ENCODE data around the gene KRTAP1-5.
"Not testable (repeated sequence)": the region's sequence is repeated elsewhere in the genome, so short reads cannot be mapped to it uniquely, and the experiment has no call there.

Gene KRTAP1-5

DNA sequence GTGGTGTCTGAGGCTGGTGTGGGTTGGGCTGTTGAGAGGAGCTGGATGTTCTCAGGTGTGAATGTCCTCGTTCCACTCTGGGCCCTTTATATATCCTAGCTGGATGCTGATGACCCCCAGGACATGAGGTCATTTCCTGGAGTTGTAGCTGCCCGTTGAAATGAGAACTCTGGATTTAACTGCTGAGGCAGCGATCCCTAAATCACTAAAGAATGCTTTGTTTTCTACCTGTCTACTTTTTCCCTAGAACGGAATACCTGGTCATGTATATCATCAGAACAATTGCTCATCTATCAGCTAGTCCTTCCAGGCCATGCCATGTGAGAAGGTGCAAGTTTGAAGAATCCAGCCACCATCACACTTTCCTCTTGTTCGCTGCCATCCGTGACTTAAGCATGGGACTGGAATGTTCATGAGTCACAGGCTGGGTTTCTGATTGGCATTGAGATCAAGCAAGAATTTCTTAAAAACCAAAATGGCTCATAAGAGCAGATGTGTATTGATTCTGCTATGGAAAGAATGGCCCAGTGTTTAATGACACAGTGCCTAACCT is 33.1 kb upstream of the KRTAP1-5 start, which contains the start of gene KRTAP2-3:
Gene KRTAP2-3, minus strand, starts transcription at position 63 of the 553 bp plus-strand sequence. CDS start 64 bp downstream, outside the sequence.
- Histone ChIP-seq H3K36me3 (ENCODE audit: control insufficient read depth, insufficient read depth, low read length) (no peaks in the 10 kb centered on the region), H3K4me3 (ENCODE audit: low read length) (no peak within 1 kb of the TSS), H3K4me1 (ENCODE audit: control insufficient read depth, insufficient read depth, low read length) (no peaks in the 10 kb centered on the region), H3K27ac (ENCODE audit: low read depth, low read length) (no peak within 1 kb of the TSS), H3K27me3 (ENCODE audit: control insufficient read depth, insufficient read depth, low read length) (peaks cover 3% of the 10 kb centered on the region), H3K9ac (ENCODE audit: low read length) (no peak within 1 kb of the TSS)

DNA sequence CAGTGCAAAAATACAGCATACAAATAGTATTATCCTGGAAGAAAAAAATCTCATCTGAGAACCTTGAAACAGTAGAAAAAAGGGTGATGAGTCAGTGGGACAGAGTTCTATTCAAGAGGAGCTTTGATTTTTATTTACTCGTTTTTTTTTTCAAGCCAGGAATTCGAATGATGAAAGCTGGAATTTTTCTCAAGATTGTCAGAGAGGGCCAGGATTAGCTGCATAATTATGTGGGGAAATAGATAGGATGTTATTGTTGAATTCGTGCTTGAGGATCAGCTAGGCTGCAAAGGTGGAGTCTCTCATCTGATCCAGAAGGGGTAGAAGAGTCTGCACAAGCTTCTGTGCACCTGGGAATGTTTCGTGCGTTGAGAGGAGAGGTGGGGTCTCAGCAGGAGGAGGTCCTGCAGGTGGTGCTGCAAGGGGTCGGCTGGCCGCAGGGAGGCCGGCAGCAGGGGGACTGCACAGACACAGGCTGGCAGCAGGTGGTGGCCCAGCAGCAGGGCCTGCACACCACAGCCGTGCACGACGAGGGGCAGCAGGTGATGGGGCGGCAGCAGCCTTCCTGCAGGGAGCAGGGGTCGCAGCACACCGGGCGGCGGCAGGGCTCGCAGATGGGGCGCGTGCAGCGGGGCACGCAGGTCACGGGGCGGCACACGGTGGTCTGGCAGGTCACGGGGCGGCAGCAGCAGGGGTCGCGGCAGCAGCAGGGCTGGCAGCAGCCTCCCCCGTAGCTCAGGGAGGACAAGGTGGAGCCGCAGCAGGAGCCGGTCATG is 32.5 kb upstream of the KRTAP1-5 start:
- H3K4me1 ChIP-seq (ENCODE audit: control insufficient read depth, insufficient read depth, low read length); H3K27me3 ChIP-seq (ENCODE audit: control insufficient read depth, insufficient read depth, low read length); H3K36me3 ChIP-seq (ENCODE audit: control insufficient read depth, insufficient read depth, low read length); H3K9ac ChIP-seq (ENCODE audit: low read length); H3K27ac ChIP-seq (ENCODE audit: low read depth, low read length); H3K4me3 ChIP-seq (ENCODE audit: low read length): not testable (repeated sequence)

DNA sequence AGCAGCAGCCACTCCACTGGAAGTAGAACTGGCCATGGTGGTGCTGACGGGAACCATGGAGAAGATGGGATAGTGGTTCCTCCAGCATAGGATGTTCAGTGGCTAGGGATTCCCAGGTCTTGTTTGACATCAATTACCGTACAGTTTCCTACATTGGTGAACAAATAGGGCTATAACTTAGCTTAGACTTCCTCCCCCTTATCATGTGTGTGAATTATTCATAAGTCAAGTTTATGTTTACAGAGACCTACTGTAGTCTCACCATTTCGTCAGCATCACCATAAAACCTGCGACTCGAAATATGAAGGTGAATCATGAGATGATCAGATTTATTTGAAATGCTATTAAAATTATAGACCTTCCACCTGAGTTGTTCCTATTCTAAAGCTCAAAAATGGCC is 31.7 kb upstream of the KRTAP1-5 start:
- Histone ChIP-seq H3K27me3 (ENCODE audit: control insufficient read depth, insufficient read depth, low read length) (peaks cover 3% of the 10 kb centered on the region), H3K27ac (ENCODE audit: low read depth, low read length) (no peak overlapping the region), H3K4me3 (ENCODE audit: low read length) (no peak overlapping the region), H3K4me1 (ENCODE audit: control insufficient read depth, insufficient read depth, low read length) (no peaks in the 10 kb centered on the region), H3K9ac (ENCODE audit: low read length) (no peak overlapping the region), H3K36me3 (ENCODE audit: control insufficient read depth, insufficient read depth, low read length) (no peaks in the 10 kb centered on the region)

DNA sequence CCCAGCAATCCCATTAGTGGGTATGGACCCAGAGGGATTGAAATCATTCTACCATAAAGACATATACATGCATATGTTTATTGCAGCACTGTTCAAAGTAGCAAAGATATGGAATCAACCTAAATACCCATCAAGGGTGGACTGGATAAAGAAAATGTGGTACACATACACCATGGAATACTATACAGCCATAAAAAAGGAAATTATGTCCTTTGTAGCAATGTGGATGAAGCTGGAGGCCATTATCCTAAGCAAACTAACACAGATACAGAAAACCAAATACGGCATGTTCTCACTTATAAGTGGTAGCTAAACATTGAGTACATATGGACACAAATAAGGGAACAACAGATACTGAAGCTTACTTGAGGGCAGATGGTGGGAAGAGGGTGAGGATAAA is 30.5 kb upstream of the KRTAP1-5 start:
- no peaks in the 10 kb centered on the region for H3K36me3 ChIP-seq (ENCODE audit: control insufficient read depth, insufficient read depth, low read length)
- no peak overlapping the region for H3K27ac ChIP-seq (ENCODE audit: low read depth, low read length)
- H3K27me3 ChIP-seq (ENCODE audit: control insufficient read depth, insufficient read depth, low read length): peaks cover 3% of the 10 kb centered on the region
- no peak overlapping the region for H3K4me3 ChIP-seq (ENCODE audit: low read length)
- H3K4me1 ChIP-seq (ENCODE audit: control insufficient read depth, insufficient read depth, low read length): no peaks in the 10 kb centered on the region
- H3K9ac ChIP-seq (ENCODE audit: low read length): no peak overlapping the region

DNA sequence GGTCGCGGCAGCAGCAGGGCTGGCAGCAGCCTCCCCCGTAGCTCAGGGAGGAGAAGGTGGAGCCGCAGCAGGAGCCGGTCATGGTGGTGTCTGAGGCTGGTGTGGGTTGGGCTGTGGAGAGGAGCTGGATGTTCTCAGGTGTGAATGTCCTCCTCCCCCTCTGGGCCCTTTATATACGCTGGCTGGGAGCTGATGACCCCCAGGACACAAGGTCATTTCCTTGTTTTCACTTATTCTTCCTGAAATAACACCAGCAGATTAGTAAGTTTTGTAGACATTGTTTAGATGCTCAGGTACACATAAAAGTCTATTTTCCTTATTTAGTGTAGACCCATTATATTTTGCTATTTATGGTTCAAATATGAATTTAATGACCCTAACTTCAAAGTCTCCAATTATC is 28.1 kb upstream of the KRTAP1-5 start, which contains the start of gene KRTAP2-2:
Gene KRTAP2-2, minus strand, starts transcription at position 101 of the 400 bp plus-strand sequence. Its CDS starts 19 bp downstream, at position 82.
- H3K36me3 ChIP-seq (ENCODE audit: control insufficient read depth, insufficient read depth, low read length); H3K4me1 ChIP-seq (ENCODE audit: control insufficient read depth, insufficient read depth, low read length); H3K27me3 ChIP-seq (ENCODE audit: control insufficient read depth, insufficient read depth, low read length); H3K27ac ChIP-seq (ENCODE audit: low read depth, low read length); H3K4me3 ChIP-seq (ENCODE audit: low read length); H3K9ac ChIP-seq (ENCODE audit: low read length): not testable (repeated sequence)

DNA sequence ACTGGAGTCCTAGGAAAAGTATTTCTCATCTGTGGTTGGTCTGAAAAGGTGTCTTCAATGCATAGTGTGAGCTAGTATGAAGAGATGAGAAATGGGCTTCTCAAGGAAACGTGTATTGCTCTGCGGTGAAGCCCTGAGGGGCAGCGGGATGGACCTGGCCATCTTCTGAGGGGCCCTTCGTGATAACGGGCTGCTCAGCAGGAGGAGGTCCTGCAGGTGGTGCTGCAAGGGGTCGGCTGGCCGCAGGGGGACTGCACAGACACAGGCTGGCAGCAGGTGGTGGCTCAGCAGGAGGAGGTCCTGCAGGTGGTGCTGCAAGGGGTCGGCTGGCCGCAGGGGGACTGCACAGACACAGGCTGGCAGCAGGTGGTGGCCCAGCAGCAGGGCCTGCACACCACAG is 27.5 kb upstream of the KRTAP1-5 start:
- not testable (repeated sequence) for H3K27ac ChIP-seq (ENCODE audit: low read depth, low read length); H3K4me3 ChIP-seq (ENCODE audit: low read length); H3K9ac ChIP-seq (ENCODE audit: low read length); H3K36me3 ChIP-seq (ENCODE audit: control insufficient read depth, insufficient read depth, low read length); H3K4me1 ChIP-seq (ENCODE audit: control insufficient read depth, insufficient read depth, low read length); H3K27me3 ChIP-seq (ENCODE audit: control insufficient read depth, insufficient read depth, low read length)

DNA sequence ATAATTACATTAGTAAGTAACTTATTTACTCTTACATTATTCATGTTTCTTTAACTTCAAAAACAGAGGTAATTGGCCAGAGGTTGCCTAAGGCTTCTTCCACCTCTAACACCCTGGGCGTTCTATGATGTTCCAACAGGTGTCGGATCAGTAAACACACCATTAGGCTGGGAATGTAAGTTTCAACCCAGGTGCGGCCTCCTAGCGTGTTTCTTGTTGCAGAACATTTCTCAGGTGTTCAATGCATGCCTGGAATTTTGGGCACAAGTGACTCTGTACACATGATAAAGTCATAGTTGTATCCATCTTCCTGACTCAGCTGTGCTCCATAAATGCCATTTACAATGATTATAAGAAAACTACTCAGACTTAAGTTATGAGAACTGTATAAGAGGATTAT is 27.0 kb upstream of the KRTAP1-5 start:
- Histone ChIP-seq H3K4me3 (ENCODE audit: low read length) (no peak overlapping the region), H3K27me3 (ENCODE audit: control insufficient read depth, insufficient read depth, low read length) (no peaks in the 10 kb centered on the region), H3K36me3 (ENCODE audit: control insufficient read depth, insufficient read depth, low read length) (no peaks in the 10 kb centered on the region), H3K27ac (ENCODE audit: low read depth, low read length) (no peak overlapping the region), H3K4me1 (ENCODE audit: control insufficient read depth, insufficient read depth, low read length) (no peaks in the 10 kb centered on the region), H3K9ac (ENCODE audit: low read length) (no peak overlapping the region)

DNA sequence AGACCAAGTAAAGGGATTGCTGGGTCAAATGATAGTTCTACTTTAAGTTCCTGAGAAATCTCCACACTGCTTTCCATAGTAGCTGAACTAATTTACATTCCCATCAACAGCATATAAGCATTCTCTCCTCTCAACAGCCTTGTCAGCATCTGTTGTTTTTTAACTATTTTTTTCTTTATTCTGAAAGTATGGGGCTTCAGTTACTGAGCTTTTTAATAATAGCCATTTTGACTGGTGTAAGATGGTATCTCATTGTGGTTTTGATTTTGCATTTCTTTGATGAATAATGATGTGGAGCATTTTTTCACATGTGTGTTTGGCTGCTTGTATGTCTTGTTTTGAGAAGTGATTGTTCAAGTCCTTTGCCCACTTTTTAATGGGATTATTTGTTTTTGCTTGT is 25.6 kb upstream of the KRTAP1-5 start:
- H3K27ac ChIP-seq (ENCODE audit: low read depth, low read length): no peak overlapping the region
- H3K27me3 ChIP-seq (ENCODE audit: control insufficient read depth, insufficient read depth, low read length): no peaks in the 10 kb centered on the region
- H3K36me3 ChIP-seq (ENCODE audit: control insufficient read depth, insufficient read depth, low read length): no peaks in the 10 kb centered on the region
- H3K4me3 ChIP-seq (ENCODE audit: low read length): no peak overlapping the region
- H3K4me1 ChIP-seq (ENCODE audit: control insufficient read depth, insufficient read depth, low read length): no peaks in the 10 kb centered on the region
- no peak overlapping the region for H3K9ac ChIP-seq (ENCODE audit: low read length)

DNA sequence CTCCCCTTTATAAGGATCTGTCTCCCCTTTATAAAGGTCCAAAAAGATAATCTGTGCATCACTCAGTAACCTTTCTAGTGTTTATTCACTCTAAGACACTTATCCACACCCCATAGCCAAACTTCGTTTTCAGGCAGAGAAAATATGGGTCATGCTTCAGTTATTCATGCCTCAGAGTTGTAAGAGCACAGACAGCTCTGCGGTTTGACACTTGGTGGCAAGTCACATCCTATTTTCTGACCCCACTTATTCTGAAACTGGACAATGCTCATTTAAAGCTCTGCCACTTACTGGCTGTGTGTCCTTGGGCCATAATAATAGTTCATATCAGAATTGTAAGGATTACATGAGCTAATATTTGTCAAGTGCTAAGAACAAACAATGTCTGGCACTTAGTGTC is 22.1 kb upstream of the KRTAP1-5 start:
- Histone ChIP-seq H3K36me3 (ENCODE audit: control insufficient read depth, insufficient read depth, low read length) (no peaks in the 10 kb centered on the region), H3K27ac (ENCODE audit: low read depth, low read length) (no peak overlapping the region), H3K27me3 (ENCODE audit: control insufficient read depth, insufficient read depth, low read length) (no peaks in the 10 kb centered on the region), H3K4me3 (ENCODE audit: low read length) (no peak overlapping the region), H3K4me1 (ENCODE audit: control insufficient read depth, insufficient read depth, low read length) (no peaks in the 10 kb centered on the region), H3K9ac (ENCODE audit: low read length) (no peak overlapping the region)

DNA sequence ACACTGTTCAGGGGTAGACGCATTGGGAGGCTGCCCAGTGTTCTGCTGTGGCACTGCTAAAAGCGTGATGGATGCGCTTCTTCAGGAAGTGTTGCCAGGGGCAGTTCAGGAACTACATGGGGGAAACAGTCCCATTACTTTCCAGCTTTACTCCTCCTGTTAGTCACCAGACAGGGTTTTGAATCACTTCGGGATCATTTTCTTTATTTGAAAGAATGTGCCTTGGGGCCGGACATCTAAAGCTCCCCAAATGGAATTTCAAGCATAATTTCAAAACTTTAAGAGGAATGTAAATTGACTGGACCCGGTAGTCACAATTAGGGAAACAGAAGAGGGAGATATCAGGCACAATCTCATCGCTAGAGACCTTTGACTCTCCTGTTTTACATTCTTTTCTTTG is 21.4 kb upstream of the KRTAP1-5 start:
- Histone ChIP-seq H3K27ac (ENCODE audit: low read depth, low read length) (no peak overlapping the region), H3K4me3 (ENCODE audit: low read length) (no peak overlapping the region), H3K36me3 (ENCODE audit: control insufficient read depth, insufficient read depth, low read length) (no peaks in the 10 kb centered on the region), H3K4me1 (ENCODE audit: control insufficient read depth, insufficient read depth, low read length) (no peaks in the 10 kb centered on the region), H3K27me3 (ENCODE audit: control insufficient read depth, insufficient read depth, low read length) (no peaks in the 10 kb centered on the region), H3K9ac (ENCODE audit: low read length) (no peak overlapping the region)

DNA sequence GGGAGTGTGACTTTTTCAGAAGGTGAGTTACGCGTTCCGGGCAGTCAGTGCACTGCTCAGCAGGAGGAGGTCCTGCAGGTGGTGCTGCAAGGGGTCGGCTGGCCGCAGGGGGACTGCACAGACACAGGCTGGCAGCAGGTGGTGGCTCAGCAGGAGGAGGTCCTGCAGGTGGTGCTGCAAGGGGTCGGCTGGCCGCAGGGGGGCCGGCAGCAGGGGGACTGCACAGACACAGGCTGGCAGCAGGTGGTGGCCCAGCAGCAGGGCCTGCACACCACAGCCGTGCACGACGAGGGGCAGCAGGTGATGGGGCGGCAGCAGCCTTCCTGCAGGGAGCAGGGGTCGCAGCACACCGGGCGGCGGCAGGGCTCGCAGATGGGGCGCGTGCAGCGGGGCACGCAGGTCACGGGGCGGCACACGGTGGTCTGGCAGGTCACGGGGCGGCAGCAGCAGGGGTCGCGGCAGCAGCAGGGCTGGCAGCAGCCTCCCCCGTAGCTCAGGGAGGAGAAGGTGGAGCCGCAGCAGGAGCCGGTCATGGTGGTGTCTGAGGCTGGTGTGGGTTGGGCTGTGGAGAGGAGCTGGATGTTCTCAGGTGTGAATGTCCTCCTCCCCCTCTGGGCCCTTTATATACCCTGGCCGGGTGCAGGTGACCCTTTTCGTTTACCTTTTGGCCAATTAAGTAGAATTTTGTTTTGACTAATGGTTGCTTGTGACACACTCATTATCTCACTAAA is 19.9 kb upstream of the KRTAP1-5 start, which contains the start of gene KRTAP2-1:
Gene KRTAP2-1, minus strand, starts transcription at position 582 of the 731 bp plus-strand sequence. Its CDS starts 49 bp downstream, at position 533.
- not testable (repeated sequence) for H3K27me3 ChIP-seq (ENCODE audit: control insufficient read depth, insufficient read depth, low read length); H3K4me3 ChIP-seq (ENCODE audit: low read length); H3K9ac ChIP-seq (ENCODE audit: low read length); H3K4me1 ChIP-seq (ENCODE audit: control insufficient read depth, insufficient read depth, low read length); H3K36me3 ChIP-seq (ENCODE audit: control insufficient read depth, insufficient read depth, low read length); H3K27ac ChIP-seq (ENCODE audit: low read depth, low read length)

DNA sequence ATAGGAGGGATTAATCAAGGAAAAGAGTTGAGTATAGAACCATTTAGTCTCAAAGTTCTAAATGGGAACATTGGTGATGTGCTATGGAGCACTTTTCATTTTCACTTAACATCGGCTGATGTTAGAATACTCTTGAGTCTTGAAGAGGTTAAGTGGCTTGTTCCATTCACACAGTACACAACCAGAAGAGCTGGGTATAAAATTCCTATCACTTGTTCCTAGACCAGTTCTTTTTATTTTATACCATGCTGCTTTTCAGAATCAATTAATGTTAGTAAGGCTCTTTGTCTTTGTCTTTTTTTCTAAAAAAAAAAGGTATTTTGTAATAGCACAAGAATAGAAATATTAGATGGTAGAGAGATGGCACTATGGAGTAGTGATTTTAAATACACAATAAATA is 15.9 kb upstream of the KRTAP1-5 start:
- H3K4me1 ChIP-seq (ENCODE audit: control insufficient read depth, insufficient read depth, low read length): no peaks in the 10 kb centered on the region
- no peak overlapping the region for H3K4me3 ChIP-seq (ENCODE audit: low read length)

More for the DNA sequence above, 15.9 kb upstream of the KRTAP1-5 start:
- Histone ChIP-seq H3K27ac (ENCODE audit: low read depth, low read length) (no peak overlapping the region), H3K36me3 (ENCODE audit: control insufficient read depth, insufficient read depth, low read length) (no peaks in the 10 kb centered on the region), H3K9ac (ENCODE audit: low read length) (no peak overlapping the region), H3K27me3 (ENCODE audit: control insufficient read depth, insufficient read depth, low read length) (no peaks in the 10 kb centered on the region)

Data from rectal smooth muscle tissue (tissue), 1 donor.